ENCODE results near the gene MRPS18C.
"Not testable (repeated sequence)": the region's sequence is repeated elsewhere in the genome, so short reads cannot be mapped to it uniquely, and the experiment has no call there.

Gene MRPS18C

GRCh38 chr4:83486457-83487129 lies 30.7 kb downstream of the MRPS18C start:
- H3K9me3 ChIP-seq (ENCODE audit: severe bottlenecking): no peaks in the 10 kb centered on the region
- H3K27ac ChIP-seq: no peak overlapping the region
- no peak for DNase-seq
- TF ChIP-seq CTCF (IDR thresholded peaks at IDR 0.05; ENCODE audit: low read depth, low read length): no peak
- no peaks in the 10 kb centered on the region for H3K36me3 ChIP-seq
- H3K27me3 ChIP-seq (ENCODE audit: insufficient read depth, low read depth, severe bottlenecking): no peaks in the 10 kb centered on the region
- H3K4me3 ChIP-seq (ENCODE audit: low read depth, low read length): no peak overlapping the region

DNA sequence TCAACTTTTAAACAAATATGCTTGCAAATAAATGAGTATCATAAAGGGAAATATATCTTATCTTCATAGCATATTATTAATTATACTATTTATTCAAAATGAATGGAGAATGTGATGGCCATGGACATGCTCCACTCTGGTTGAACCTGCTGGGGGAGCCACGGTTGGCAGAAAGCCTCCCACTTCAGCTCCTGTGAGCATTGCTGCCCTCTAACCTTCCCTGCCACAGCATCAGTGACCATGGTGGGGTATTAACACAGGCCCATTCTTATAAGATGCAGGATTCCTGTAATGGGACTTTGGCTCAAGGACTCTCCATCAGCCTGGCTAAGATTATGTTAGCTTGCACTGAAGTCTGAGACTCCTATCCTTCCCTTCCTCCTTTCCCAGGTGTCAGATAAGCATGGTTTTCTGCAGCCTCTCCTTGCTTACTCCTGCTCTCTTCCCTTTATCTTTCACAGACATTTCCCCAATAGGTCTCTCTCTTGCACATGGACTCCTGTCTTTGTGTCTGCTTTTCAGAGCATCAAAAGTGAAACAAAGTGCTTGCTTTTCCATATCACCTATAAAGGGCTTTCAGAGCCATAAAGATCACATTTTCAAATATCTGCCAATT lies 34.0 kb downstream of the MRPS18C start:
- H3K9me3 ChIP-seq (ENCODE audit: severe bottlenecking): no peaks in the 10 kb centered on the region
- H3K36me3 ChIP-seq: no peaks in the 10 kb centered on the region
- H3K4me3 ChIP-seq (ENCODE audit: low read depth, low read length): no peak overlapping the region
- no peak overlapping the region for H3K27ac ChIP-seq
- H3K27me3 ChIP-seq (ENCODE audit: insufficient read depth, low read depth, severe bottlenecking): no peaks in the 10 kb centered on the region
- 0 out of 2 replicates have a peak, but pooled peaks have one; percentile 5 for TF ChIP-seq CTCF (IDR thresholded peaks at IDR 0.05; ENCODE audit: low read depth, low read length)
- peak; percentile 21 for DNase-seq

DNA sequence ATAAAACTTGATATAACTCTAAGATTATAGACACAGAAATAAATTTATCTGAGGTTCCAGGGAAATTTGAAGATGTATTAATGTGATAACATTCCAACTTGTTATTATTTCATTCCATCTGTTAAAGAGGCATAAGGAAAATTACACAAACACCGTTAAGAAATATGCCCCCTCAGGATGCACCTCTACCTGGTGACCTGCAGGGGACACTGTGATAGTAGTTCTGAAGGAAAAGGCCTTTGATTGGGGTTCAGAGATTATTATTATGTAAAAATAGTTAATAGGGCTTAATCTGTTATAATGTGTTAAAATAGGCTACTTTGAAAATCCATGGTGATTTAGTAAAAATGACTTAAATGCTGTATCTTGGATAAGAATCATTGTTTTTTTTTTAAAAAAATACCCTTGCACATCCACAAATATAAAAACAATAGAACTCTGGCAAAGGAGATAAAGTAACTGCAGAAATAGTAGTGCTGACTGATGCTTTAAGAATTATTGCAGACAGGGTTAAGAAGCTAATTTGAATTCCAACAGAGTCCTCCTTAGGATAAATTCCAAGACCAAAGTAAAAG lies 35.1 kb downstream of the MRPS18C start:
- no peaks in the 10 kb centered on the region for H3K9me3 ChIP-seq (ENCODE audit: severe bottlenecking)
- peak; percentile 61 for TF ChIP-seq CTCF (IDR thresholded peaks at IDR 0.05; ENCODE audit: low read depth, low read length)
- H3K27ac ChIP-seq: no peak overlapping the region
- no peak for DNase-seq
- H3K4me3 ChIP-seq (ENCODE audit: low read depth, low read length): no peak overlapping the region
- no peaks in the 10 kb centered on the region for H3K27me3 ChIP-seq (ENCODE audit: insufficient read depth, low read depth, severe bottlenecking)
- H3K36me3 ChIP-seq: no peaks in the 10 kb centered on the region

DNA sequence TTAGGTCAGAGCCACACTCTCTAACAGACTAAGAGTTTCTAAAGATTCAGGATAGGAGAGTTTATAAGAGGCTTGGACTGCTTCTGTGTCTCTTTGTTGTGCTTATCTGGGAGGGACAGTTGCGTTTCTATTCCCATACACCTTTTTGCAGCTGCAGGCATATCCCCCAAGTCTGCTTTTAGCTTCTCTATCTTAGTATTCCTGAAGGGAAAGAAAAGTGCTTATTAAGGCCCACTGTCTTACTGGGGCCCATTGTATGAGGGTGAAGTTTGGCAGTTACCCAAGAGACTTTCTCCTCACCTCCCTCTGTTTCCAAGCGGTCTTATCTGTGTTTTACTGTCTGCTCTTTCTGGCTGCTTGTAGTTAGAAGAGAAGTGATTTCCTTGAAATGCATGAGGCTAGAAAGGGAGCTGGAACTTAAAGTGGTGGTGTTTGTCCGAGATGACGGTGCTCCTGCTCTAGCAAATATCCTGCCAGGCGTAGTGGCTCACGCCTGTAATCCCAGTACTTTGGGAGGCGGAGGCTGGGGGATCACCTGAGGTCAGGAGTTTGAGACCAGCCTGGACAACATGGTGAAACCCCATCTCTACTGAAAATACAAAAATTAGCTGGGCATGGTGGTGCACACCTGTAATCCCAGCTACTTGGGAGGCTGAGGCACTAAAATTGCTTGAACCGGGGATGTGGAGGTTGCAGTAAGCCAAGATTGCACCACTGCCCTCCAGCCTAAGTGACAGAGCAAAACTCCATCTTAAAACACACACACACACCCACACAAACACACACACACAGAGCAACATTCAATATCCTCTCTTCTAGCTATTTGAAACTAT lies 40.4 kb downstream of the MRPS18C start:
- not testable (repeated sequence) for H3K4me3 ChIP-seq (ENCODE audit: low read depth, low read length); H3K9me3 ChIP-seq (ENCODE audit: severe bottlenecking); H3K27me3 ChIP-seq (ENCODE audit: insufficient read depth, low read depth, severe bottlenecking); DNase-seq; H3K27ac ChIP-seq; H3K36me3 ChIP-seq

- TF ChIP-seq CTCF (IDR thresholded peaks at IDR 0.05; ENCODE audit: low read depth, low read length): no peak
- Histone ChIP-seq H3K27me3 (ENCODE audit: insufficient read depth, low read depth, severe bottlenecking) (no peaks in the 10 kb centered on the region), H3K9me3 (ENCODE audit: severe bottlenecking) (no peaks in the 10 kb centered on the region), H3K27ac (no peak overlapping the region), H3K36me3 (no peaks in the 10 kb centered on the region), H3K4me3 (ENCODE audit: low read depth, low read length) (no peak overlapping the region)
- no peak for DNase-seq
These were observed 42.3 kb downstream of the MRPS18C start for GRCh38 chr4:83498187-83498586.

GRCh38 chr4:83501671-83502070 lies 45.8 kb downstream of the MRPS18C start:
- not testable (repeated sequence) for H3K27me3 ChIP-seq (ENCODE audit: insufficient read depth, low read depth, severe bottlenecking); H3K27ac ChIP-seq; H3K9me3 ChIP-seq (ENCODE audit: severe bottlenecking); H3K4me3 ChIP-seq (ENCODE audit: low read depth, low read length); DNase-seq; H3K36me3 ChIP-seq
